CD14-positive monocyte (primary cell): ENCODE measurements around the gene IMMP2L. TPM values are rescaled to one million over a fixed set of nuclear protein-coding genes. Genes with fewer than 3 reads are reported as not detected.

ENCODE experiments used
- DNase-seq, 3 donors: peaks; one replicate each; pipeline ENCODE4 v3.0.0-alpha.2; 2011 to 2022
- H2AFZ ChIP-seq: 2 replicates; pipeline ENCODE4 v1.6.0; 2012; ENCODE audit warnings: mild to moderate bottlenecking, low read depth, low read length, inconsistent platforms; ENCODE audit not compliant: insufficient read depth, poor library complexity, severe bottlenecking
- H3K27ac ChIP-seq, 2 donors: 1 replicate in 1 of 2; 2 replicates in 1 of 2; pipeline ENCODE4 v1.5.1; 2012 to 2013; ENCODE audit warnings: low read length in 2 of 2, control low read depth in 1 of 2, inconsistent platforms in 1 of 2, low read depth in 1 of 2, mild to moderate bottlenecking in 1 of 2
- H3K27me3 ChIP-seq, 2 donors: one replicate each; pipeline versions ENCODE4 v1.6.0 to v1.6.1; 2011 to 2013; ENCODE audit warnings: low read length in 2 of 2; ENCODE audit not compliant: control insufficient read depth in 2 of 2, insufficient read depth in 2 of 2
- H3K36me3 ChIP-seq, 2 donors: replicated peaks in 1 of 2; 1 replicate in 1 of 2; 2 replicates in 1 of 2; pipeline versions ENCODE4 v1.5.1 to v1.6.1; 2012 to 2013; ENCODE audit warnings: low read length in 2 of 2, control low read depth in 1 of 2, inconsistent platforms in 1 of 2, mild to moderate bottlenecking in 1 of 2; ENCODE audit not compliant: insufficient read depth in 2 of 2, control insufficient read depth in 1 of 2
- H3K4me1 ChIP-seq, 2 donors: 1 replicate in 1 of 2; 2 replicates in 1 of 2; pipeline versions ENCODE4 v1.5.1 to v1.6.1; 2012 to 2013; ENCODE audit warnings: low read length in 2 of 2, control low read depth in 1 of 2, inconsistent platforms in 1 of 2, mild to moderate bottlenecking in 1 of 2, moderate library complexity in 1 of 2; ENCODE audit not compliant: insufficient read depth in 2 of 2, control insufficient read depth in 1 of 2
- H3K4me2 ChIP-seq: replicated peaks from 2 replicates; pipeline ENCODE3; 2012; ENCODE audit warnings: low read length, moderate library complexity, mild to moderate bottlenecking; ENCODE audit not compliant: poor library complexity, severe bottlenecking; ENCODE audit errors: extremely low read depth
- H3K4me3 ChIP-seq, 3 experiments: fragments of 200-600 bp in 1 of 3; sonication (generic) in 1 of 3; replicated peaks in 1 of 3; 1 replicate in 2 of 3; 2 replicates in 1 of 3; pipeline ENCODE4 v1.5.1; 2011 to 2013; ENCODE audit warnings: low read length in 3 of 3, mild to moderate bottlenecking in 3 of 3, control low read depth in 2 of 3, low read depth in 2 of 3, inconsistent platforms in 1 of 3, moderate library complexity in 1 of 3
- H3K79me2 ChIP-seq: 2 replicates; pipeline ENCODE4 v1.6.0; 2012; ENCODE audit warnings: mild to moderate bottlenecking, control low read depth, inconsistent platforms, low read length, moderate library complexity; ENCODE audit not compliant: insufficient read depth
- H3K9ac ChIP-seq: 2 replicates; pipeline ENCODE4 v1.6.0; 2017; ENCODE audit warnings: low read length, mild to moderate bottlenecking; ENCODE audit not compliant: insufficient read depth, poor library complexity, severe bottlenecking
- H3K9me3 ChIP-seq, 2 donors: replicated peaks in 1 of 2; 1 replicate in 1 of 2; 2 replicates in 1 of 2; pipeline versions ENCODE4 v1.5.1 to v1.6.1; 2012 to 2013; ENCODE audit warnings: low read length in 2 of 2, control low read depth in 1 of 2; ENCODE audit not compliant: control insufficient read depth in 1 of 2, insufficient read depth in 1 of 2
- H4K20me1 ChIP-seq: 2 replicates; pipeline ENCODE4 v1.6.0; 2012; ENCODE audit warnings: mild to moderate bottlenecking, low read length, control low read depth, moderate library complexity; ENCODE audit not compliant: insufficient read depth
- H3K27ac Mint-ChIP-seq, 7 donors: one replicate each; pipeline ENCODE4 v1.8.0; 2020; ENCODE audit warnings: mild to moderate bottlenecking in 7 of 7, mixed read lengths in 7 of 7, moderate library complexity in 6 of 7, inconsistent platforms in 2 of 7
- H3K27me3 Mint-ChIP-seq, 3 donors: one replicate each; pipeline ENCODE4 v1.8.0; 2021 to 2022; ENCODE audit warnings: low read depth in 3 of 3, mild to moderate bottlenecking in 3 of 3, mixed read lengths in 3 of 3, moderate library complexity in 3 of 3, inconsistent platforms in 1 of 3
- H3K36me3 Mint-ChIP-seq, 2 donors: one replicate each; pipeline ENCODE4 v1.8.0; 2020; ENCODE audit warnings: mixed read lengths in 2 of 2, inconsistent platforms in 1 of 2, mild to moderate bottlenecking in 1 of 2
- H3K4me1 Mint-ChIP-seq: one replicate; pipeline ENCODE4 v1.8.0; 2020; ENCODE audit warnings: mild to moderate bottlenecking, mixed read lengths
- H3K4me3 Mint-ChIP-seq, 2 donors: one replicate each; pipeline ENCODE4 v1.8.0; 2020; ENCODE audit warnings: mild to moderate bottlenecking in 2 of 2, mixed read lengths in 2 of 2, moderate library complexity in 1 of 2
- H3K9me3 Mint-ChIP-seq, 7 donors: one replicate each; pipeline ENCODE4 v1.8.0; 2020 to 2022; ENCODE audit warnings: mixed read lengths in 7 of 7, mild to moderate bottlenecking in 6 of 7, moderate library complexity in 6 of 7, inconsistent platforms in 2 of 7
- CTCF ChIP-seq: fragments of 200-600 bp; IDR thresholded peaks from one replicate; pipeline ENCODE4 v1.8.0; 2022; ENCODE audit warnings: antibody characterized with exemption, mild to moderate bottlenecking
- WGBS: methylation state at CpG from one replicate; pipeline ENCODE4 v1.1.5; 2013; ENCODE audit warnings: missing lambda C conversion rate; ENCODE audit not compliant: insufficient coverage; 5-methylcytosine and 5-hydroxymethylcytosine counted together
- intact Hi-C, 2 donors: fragments of 100-400 bp; cut with micrococcal nuclease; formaldehyde crosslinking; loops; one replicate each; pipeline versions ENCODE4 v1.15.0 to v1.15.1; 2023
- polyA plus RNA-seq, 3 donors: library from polyadenylated mRNA; depleted of rRNA in 1 of 3; unstranded in 2 of 3; stranded (reverse) in 1 of 3; fragments of 300-500 nt in 2 of 3; fragments of >200 nt in 1 of 3; fragmentation: Illumina TruSeq in 2 of 3; gene quantifications; 1 replicate in 2 of 3; 2 replicates in 1 of 3; pipeline ENCODE4 v1.2.3, GENCODE V29; 2012 to 2021

The IMMP2L gene
- polyA plus RNA-seq, 3 donors: 1.9 to 6.4 (median 6.2) TPM

GRCh38 chr7:110863258-110863657, 699.0 kb downstream of the IMMP2L start:
- H2AFZ ChIP-seq: no peak overlapping the region
- no peak overlapping the region for H3K27ac ChIP-seq
- no peak for DNase-seq
- H3K9me3 ChIP-seq: no peaks in the 10 kb centered on the region
- intact Hi-C loops: no loop called here
- no peak overlapping the region for H3K9ac ChIP-seq
- no peaks in the 10 kb centered on the region for H3K4me1 Mint-ChIP-seq
- H3K36me3 Mint-ChIP-seq: no peaks in the 10 kb centered on the region
- H3K27me3 ChIP-seq: no peaks in the 10 kb centered on the region
- peaks cover 0 to 4% (median 0%) of the 10 kb centered on the region in 3 donors for H3K27me3 Mint-ChIP-seq
- H3K36me3 ChIP-seq: no peaks in the 10 kb centered on the region
- no peaks in the 10 kb centered on the region for H3K79me2 ChIP-seq
- H3K27ac Mint-ChIP-seq: no peak overlapping the region
- no peak overlapping the region for H3K4me3 ChIP-seq
- TF ChIP-seq CTCF: no peak
- no peak overlapping the region for H3K4me2 ChIP-seq
- no peak overlapping the region for H3K4me3 Mint-ChIP-seq
- no peaks in the 10 kb centered on the region for H4K20me1 ChIP-seq
- peaks cover 0 to 8% (median 6%) of the 10 kb centered on the region in 7 donors for H3K9me3 Mint-ChIP-seq
- WGBS: 100% methylated on average over 1 of the region's 2 CpGs
- no peaks in the 10 kb centered on the region for H3K4me1 ChIP-seq

DNA sequence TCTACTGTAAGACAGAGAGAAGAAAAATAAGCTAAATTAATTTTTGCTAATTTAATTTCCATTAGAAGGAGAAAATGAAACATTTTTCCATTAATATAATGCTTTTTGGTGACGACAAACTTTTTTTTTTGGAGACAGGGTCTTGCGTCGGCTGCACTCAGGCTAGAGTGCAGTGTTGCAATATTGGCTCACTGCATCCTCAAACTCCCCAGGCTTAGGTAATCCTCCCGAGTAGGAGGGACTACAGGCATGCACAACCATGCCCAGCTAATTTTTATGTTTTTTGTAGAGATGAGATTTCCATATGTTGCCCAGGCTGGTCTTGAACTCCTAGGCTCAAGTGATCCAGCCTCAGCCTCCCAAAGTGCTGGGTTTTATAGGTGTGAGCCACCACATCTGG, 701.1 kb downstream of the IMMP2L start:
- intact Hi-C loops: no loop called here

More for the DNA sequence above, 701.1 kb downstream of the IMMP2L start:
- no peak overlapping the region for H3K4me2 ChIP-seq
- Mint-ChIP-seq H3K9me3 (peaks cover 0 to 5% (median 2%) of the 10 kb centered on the region in 7 donors), H3K4me1 (no peaks in the 10 kb centered on the region), H3K27me3 (peaks cover 0 to 4% (median 0%) of the 10 kb centered on the region in 3 donors), H3K36me3 (no peaks in the 10 kb centered on the region), H3K27ac (no peak overlapping the region), H3K4me3 (no peak overlapping the region)
- no peak for TF ChIP-seq CTCF
- no peaks in the 10 kb centered on the region for H4K20me1 ChIP-seq
- no peaks in the 10 kb centered on the region for H3K79me2 ChIP-seq
- H3K27ac ChIP-seq: no peak overlapping the region
- H3K9me3 ChIP-seq: no peaks in the 10 kb centered on the region
- DNase-seq: no peak
- H3K36me3 ChIP-seq: no peaks in the 10 kb centered on the region
- no peak overlapping the region for H3K4me3 ChIP-seq
- no peak overlapping the region for H2AFZ ChIP-seq
- WGBS: no CpG with 5 or more reads among the region's 4 CpGs
- H3K27me3 ChIP-seq: no peaks in the 10 kb centered on the region
- no peaks in the 10 kb centered on the region for H3K4me1 ChIP-seq
- H3K9ac ChIP-seq: no peak overlapping the region
